ENCODE measurements around the gene UNC13D. TPM values are rescaled to one million over a fixed set of nuclear protein-coding genes. Genes with fewer than 3 reads are reported as not detected.

Gene UNC13D
- total RNA-seq, 2 donors from 2014 or later, result 6.3 to 6.4 TPM

DNA sequence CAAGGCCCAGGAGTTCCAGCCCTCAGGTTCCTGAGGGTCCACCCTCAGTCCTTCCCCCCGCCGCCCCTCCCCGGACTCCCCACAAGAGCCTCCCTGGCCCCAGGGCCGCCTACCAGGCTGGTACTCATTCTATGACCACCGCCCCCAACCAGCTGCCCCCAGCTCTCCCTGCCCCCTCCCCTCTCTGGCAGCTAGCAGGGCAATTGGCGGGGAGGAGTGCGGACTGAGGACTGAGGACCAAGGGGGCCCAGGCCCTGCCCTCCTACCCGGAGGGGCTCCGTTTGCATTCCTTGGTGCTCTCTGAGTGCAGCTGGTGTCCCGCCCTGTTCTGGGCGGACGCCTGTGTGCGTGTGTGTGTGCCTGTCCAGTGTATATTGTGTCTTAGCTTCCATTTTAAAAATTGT is 19.1 kb downstream of the UNC13D start:
- Mint-ChIP-seq H3K4me1 (peaks cover 1% of the 10 kb centered on the region), H3K4me3 (no peak overlapping the region), H3K27me3 (ENCODE audit: insufficient read depth) (no peaks in the 10 kb centered on the region), H3K36me3 (ENCODE audit: low read depth) (peaks cover 24% of the 10 kb centered on the region), H3K27ac (no peak overlapping the region), H3K9me3 (no peaks in the 10 kb centered on the region)
- no peak overlapping the region for H3K4me3 ChIP-seq (ENCODE audit: low read length)
- H3K36me3 ChIP-seq (ENCODE audit: control insufficient read depth, insufficient read depth, low read length), result peaks cover 35% of the 10 kb centered on the region
- TF ChIP-seq, protein P1, sequence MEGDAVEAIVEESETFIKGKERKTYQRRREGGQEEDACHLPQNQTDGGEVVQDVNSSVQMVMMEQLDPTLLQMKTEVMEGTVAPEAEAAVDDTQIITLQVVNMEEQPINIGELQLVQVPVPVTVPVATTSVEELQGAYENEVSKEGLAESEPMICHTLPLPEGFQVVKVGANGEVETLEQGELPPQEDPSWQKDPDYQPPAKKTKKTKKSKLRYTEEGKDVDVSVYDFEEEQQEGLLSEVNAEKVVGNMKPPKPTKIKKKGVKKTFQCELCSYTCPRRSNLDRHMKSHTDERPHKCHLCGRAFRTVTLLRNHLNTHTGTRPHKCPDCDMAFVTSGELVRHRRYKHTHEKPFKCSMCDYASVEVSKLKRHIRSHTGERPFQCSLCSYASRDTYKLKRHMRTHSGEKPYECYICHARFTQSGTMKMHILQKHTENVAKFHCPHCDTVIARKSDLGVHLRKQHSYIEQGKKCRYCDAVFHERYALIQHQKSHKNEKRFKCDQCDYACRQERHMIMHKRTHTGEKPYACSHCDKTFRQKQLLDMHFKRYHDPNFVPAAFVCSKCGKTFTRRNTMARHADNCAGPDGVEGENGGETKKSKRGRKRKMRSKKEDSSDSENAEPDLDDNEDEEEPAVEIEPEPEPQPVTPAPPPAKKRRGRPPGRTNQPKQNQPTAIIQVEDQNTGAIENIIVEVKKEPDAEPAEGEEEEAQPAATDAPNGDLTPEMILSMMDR (conservative IDR thresholded peaks at IDR 0.05), result no peak
- no peaks in the 10 kb centered on the region for H3K9me3 ChIP-seq (ENCODE audit: control insufficient read depth, low read length)
- H3K9ac ChIP-seq (ENCODE audit: extremely low read depth, low read length, poor library complexity, severe bottlenecking), result no peak overlapping the region
- H3K4me1 ChIP-seq (ENCODE audit: control insufficient read depth, insufficient read depth, low read length), result no peaks in the 10 kb centered on the region
- H3K27ac ChIP-seq (ENCODE audit: low read depth, low read length), result no peak overlapping the region
- WGBS, 2 experiments (ENCODE audit: insufficient coverage in 1 of 2, insufficient read length in 1 of 2), result 91 to 92% methylated on average over 2 to 13 of the region's 13 CpGs
- no peaks in the 10 kb centered on the region for H3K27me3 ChIP-seq (ENCODE audit: control insufficient read depth, insufficient read depth, low read length, poor library complexity, severe bottlenecking)
- DNase-seq, result no peak

DNA sequence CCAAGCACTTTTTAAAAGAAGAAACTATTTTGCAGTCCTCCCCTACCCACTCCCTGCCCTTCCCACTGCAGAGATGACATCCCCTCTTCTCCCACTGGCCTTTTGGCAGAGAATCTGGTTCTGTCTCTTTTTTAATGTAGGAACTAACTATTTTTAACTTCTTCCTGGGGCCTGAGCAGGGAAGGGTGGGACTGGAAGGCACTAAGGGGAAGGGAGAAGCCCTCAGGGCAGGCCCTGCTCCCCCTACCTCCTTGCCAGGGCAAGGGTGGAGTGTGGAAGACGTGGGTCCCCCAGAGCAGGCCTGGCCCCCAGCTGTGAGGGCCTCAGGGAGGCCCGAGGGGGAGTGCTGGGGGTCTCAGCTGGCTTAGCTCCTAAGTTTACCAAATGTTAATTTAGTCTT is 19.5 kb downstream of the UNC13D start:
- H3K9ac ChIP-seq (ENCODE audit: extremely low read depth, low read length, poor library complexity, severe bottlenecking), result no peak overlapping the region
- 88% methylated on average over 2 of the region's 2 CpGs; no CpG with 5 or more reads in 1 of the 2 experiments for whole genome bisulfite sequencing, 2 experiments (ENCODE audit: insufficient coverage in 1 of 2, insufficient read length in 1 of 2)
- no peak overlapping the region for H3K27ac ChIP-seq (ENCODE audit: low read depth, low read length)

GRCh38 chr17:75824050-75824552 is 20.1 kb downstream of the UNC13D start:
- DNase-seq, result no peak
- H3K9me3 ChIP-seq (ENCODE audit: control insufficient read depth, low read length), result no peaks in the 10 kb centered on the region
- peaks cover 33% of the 10 kb centered on the region for H3K36me3 Mint-ChIP-seq (ENCODE audit: low read depth)
- H3K36me3 ChIP-seq (ENCODE audit: control insufficient read depth, insufficient read depth, low read length), result peaks cover 45% of the 10 kb centered on the region
- no peak overlapping the region for H3K4me3 ChIP-seq (ENCODE audit: low read length)
- H3K9me3 Mint-ChIP-seq, result no peaks in the 10 kb centered on the region
- H3K9ac ChIP-seq (ENCODE audit: extremely low read depth, low read length, poor library complexity, severe bottlenecking), result no peak overlapping the region
- no peak overlapping the region for H3K27ac Mint-ChIP-seq
- WGBS, 2 experiments (ENCODE audit: insufficient coverage in 1 of 2, insufficient read length in 1 of 2), result 96 to 100% methylated on average over 6 to 13 of the region's 13 CpGs
- H3K4me3 Mint-ChIP-seq, result no peak overlapping the region
- H3K4me1 ChIP-seq (ENCODE audit: control insufficient read depth, insufficient read depth, low read length), result no peaks in the 10 kb centered on the region
- H3K27me3 Mint-ChIP-seq (ENCODE audit: insufficient read depth), result no peaks in the 10 kb centered on the region
- H3K27ac ChIP-seq (ENCODE audit: low read depth, low read length), result no peak overlapping the region
- no peaks in the 10 kb centered on the region for H3K27me3 ChIP-seq (ENCODE audit: control insufficient read depth, insufficient read depth, low read length, poor library complexity, severe bottlenecking)
- peaks cover 1% of the 10 kb centered on the region for H3K4me1 Mint-ChIP-seq
- TF ChIP-seq, protein P1 (conservative IDR thresholded peaks at IDR 0.05), result no peak

More for the DNA sequence above, 19.5 kb downstream of the UNC13D start:
- Mint-ChIP-seq H3K36me3 (ENCODE audit: low read depth) (peaks cover 27% of the 10 kb centered on the region), H3K27me3 (ENCODE audit: insufficient read depth) (no peaks in the 10 kb centered on the region), H3K4me3 (no peak overlapping the region), H3K9me3 (no peaks in the 10 kb centered on the region), H3K4me1 (peaks cover 1% of the 10 kb centered on the region), H3K27ac (no peak overlapping the region)
- no peaks in the 10 kb centered on the region for H3K9me3 ChIP-seq (ENCODE audit: control insufficient read depth, low read length)
- H3K4me3 ChIP-seq (ENCODE audit: low read length), result no peak overlapping the region
- DNase-seq, result no peak
- H3K27me3 ChIP-seq (ENCODE audit: control insufficient read depth, insufficient read depth, low read length, poor library complexity, severe bottlenecking), result no peaks in the 10 kb centered on the region
- TF ChIP-seq, protein P1 (conservative IDR thresholded peaks at IDR 0.05), result no peak
- H3K36me3 ChIP-seq (ENCODE audit: control insufficient read depth, insufficient read depth, low read length), result peaks cover 40% of the 10 kb centered on the region
- no peaks in the 10 kb centered on the region for H3K4me1 ChIP-seq (ENCODE audit: control insufficient read depth, insufficient read depth, low read length)

Data from endodermal cell (in vitro differentiated cells).